HG03280 (cell line): ENCODE measurements around the gene WDR33.
"Not testable (repeated sequence)": the region's sequence is repeated elsewhere in the genome, so short reads cannot be mapped to it uniquely, and the experiment has no call there.

Experiments
- ATAC-seq: cut with Tn5 transposase; IDR thresholded peaks from one replicate; pipeline ENCODE4 v1.9.1; 2021; ENCODE audit warnings: mild to moderate bottlenecking, moderate library complexity; ENCODE audit not compliant: unreplicated experiment

The WDR33 gene

DNA sequence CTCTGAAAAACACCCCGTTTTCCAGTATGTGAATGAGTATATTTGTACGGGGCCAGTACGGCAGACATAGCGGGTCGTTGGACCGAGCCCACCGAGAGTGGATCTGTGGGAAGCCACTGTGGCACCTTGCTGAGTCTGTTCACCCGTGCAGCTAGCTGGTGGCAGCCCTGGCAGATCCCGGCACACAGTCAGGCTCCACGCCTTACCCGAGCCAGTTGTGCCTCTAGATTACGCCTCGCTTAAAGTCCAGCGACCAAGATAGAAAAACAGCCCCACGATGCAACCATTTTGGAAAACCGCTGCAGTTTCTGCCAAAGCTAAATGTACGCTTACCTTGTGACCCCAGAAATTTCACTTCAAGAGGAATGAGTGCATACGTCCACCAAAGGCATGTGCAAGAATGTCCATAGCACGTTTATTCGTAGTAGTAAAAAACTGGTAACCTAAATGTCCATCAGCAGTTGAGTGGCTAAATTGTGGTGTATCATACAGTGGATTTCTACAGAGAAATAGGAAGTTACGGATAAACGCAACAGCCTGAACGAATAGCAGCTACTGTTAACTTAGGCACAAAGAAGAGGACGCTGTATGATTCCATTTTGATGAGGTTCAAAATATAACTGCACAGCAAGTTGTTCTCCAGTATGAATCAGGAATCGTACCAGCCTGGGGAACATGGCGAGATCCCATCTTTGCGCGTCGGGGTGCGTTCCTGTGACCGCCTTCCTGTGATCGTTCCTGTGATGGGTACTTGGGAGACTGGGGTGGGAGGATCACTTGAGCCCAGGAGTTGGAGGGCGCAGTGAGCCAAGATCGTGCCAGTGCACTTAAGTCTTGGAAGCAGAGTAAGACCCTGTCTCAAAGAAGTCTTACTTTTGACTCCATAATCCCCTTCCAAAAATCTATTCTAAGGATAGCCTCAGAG lies 688 bp upstream of the WDR33 start:
- ATAC-seq: no peak

DNA sequence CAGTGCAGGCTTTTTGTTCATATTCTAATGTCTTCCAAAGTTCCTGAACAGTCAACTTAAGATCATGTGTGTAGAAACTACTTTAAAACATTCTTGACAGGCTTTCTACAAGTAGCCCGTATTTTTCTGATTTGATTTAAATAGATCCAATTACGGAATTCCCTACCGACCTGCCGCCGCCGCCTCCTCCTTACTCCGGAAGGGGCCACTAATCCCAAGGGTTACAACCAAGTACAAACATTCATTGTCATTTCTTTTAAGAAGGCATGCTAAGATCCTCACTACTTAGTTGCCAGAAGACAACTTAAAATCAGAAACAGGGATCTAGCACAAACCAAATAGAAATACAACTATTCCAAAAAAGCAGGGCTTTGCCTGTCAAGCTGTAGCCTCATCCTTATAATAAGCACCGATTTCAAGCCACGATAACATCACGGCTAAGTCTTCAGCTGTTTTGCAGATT lies 784 bp downstream of the WDR33 start:
- no peak for ATAC-seq

DNA sequence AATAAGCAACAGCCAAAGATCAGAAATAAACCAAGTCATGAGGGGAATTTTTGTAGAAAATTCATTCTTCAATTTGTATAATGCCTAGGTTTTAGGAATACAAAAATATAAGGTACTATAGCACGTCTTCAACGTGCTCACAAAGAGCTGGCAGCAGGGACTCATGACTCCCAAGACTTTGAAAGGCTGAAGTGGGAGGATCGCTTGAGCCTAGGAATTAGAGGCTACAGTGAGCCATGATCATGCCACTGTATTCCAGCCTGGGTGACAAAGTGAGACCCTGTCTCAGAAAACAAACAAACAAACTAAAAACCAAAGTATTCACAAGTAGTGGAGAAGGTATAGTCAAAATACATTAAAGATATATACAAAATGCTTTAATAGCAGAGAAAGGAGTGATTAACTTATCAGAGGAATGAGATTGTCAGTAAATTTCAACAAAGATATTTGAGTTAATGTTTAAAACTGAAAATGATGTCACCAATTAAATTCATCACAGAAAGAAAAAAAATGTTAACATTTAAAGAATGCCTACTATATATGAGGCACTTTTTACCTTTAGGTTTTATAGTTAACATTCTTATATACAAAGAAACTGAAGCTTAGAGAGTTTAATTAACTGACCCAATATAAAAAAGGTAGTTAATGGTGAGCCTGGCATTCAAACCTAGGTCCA lies 3.2 kb downstream of the WDR33 start:
- ATAC-seq: no peak

GRCh38 chr2:127806860-127807259 lies 4.1 kb downstream of the WDR33 start:
- ATAC-seq: not testable (repeated sequence)

- no peak for ATAC-seq
Observed at GRCh38 chr2:127805491-127805890, 5.5 kb downstream of the WDR33 start.

GRCh38 chr2:127799926-127800325 lies 11.0 kb downstream of the WDR33 start:
- no peak for ATAC-seq

GRCh38 chr2:127796389-127796788 lies 14.6 kb downstream of the WDR33 start:
- no peak for ATAC-seq

- not testable (repeated sequence) for ATAC-seq
Observed at GRCh38 chr2:127794901-127795300, 16.1 kb downstream of the WDR33 start.

DNA sequence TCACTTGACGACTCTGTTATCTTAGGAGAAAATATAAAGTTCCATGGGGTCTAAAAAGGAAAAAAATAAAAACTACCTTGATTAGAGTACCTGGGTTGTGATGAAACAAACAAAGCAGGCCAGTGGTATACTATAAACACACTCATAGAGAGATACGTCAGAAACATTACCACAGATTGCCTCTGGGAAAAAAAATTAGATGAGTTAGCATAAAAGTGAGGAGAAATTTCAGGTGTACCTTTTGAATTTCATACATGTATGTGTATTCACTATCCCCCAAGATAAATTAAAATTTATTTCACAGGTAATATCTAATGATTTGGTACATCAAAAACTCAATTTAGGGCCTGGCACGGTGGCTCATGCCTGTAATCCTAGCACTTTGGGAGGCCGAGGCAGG lies 18.2 kb downstream of the WDR33 start:
- ATAC-seq: no peak

- no peak for ATAC-seq
Observed at GRCh38 chr2:127790694-127791529, 20.1 kb downstream of the WDR33 start.

- no peak for ATAC-seq
Observed at GRCh38 chr2:127786048-127786809, 24.7 kb downstream of the WDR33 start.

GRCh38 chr2:127784965-127785518 lies 25.9 kb downstream of the WDR33 start:
- no peak for ATAC-seq

DNA sequence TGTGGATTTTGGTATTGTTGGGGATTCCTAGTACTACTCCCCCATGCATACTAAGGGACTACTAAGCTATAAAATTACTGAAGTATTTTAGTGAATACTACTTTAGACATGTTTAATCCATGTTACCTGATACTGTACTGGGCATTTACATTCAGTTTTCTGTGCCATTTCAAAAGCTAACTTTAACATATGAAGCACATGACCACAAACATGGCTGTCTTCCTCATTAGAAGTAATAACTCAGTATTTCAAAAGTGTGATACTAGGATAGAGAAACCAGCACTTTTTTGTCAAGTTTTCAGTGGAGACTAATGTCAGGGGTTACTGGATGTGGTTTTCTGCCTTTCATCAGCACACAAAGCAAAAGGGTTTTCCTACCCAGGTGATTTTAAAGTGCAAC lies 27.9 kb downstream of the WDR33 start:
- ATAC-seq: no peak

GRCh38 chr2:127778850-127779249 lies 32.1 kb downstream of the WDR33 start:
- ATAC-seq: no peak

GRCh38 chr2:127778447-127778846 lies 32.5 kb downstream of the WDR33 start:
- ATAC-seq: no peak

- no peak for ATAC-seq
Observed at GRCh38 chr2:127776122-127776780, 34.7 kb downstream of the WDR33 start.

DNA sequence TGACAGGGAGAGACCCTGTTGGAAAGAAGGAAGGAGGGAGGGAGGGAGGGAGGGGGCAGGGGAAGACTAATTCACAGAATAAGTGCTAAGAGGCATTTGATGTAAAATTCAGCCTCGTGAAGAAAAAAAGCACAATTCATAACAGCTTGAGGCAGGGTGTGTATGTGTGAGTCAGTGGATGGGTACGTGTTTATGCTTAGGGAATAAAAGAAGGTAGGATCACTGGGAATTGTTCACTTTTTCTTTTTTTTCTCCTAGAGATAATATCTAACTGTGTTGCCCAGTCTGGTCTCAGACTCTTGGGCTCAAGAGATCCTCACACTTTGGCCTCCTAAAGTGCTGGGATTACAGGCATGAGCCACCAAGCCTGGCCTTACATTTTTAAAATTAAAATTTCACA lies 39.2 kb downstream of the WDR33 start:
- no peak for ATAC-seq

GRCh38 chr2:127770973-127771735 lies 39.8 kb downstream of the WDR33 start:
- no peak for ATAC-seq

DNA sequence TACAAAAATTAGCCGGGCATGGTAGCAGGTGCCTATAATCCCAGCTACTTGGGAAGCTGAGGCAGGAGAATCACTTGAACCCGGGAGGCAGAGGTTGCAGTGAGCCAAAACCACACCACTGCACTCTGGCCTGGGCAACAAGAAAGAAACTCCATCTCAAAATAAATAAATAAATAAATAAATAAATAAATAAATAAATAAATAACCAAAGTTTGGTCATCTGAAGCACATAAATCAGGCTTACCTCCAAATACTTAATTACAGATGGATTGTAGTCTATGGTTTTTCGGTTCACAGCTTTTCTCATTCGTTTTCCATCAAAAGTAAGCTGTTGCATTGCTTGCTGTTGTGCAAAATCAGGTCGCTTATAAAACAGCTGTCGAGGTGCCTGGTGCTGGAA lies 40.4 kb downstream of the WDR33 start:
- not testable (repeated sequence) for ATAC-seq
